ENCODE measurements around the gene CYB5R3.
"Not testable (repeated sequence)": the region's sequence is repeated elsewhere in the genome, so short reads cannot be mapped to it uniquely, and the experiment has no call there.

Gene CYB5R3

GRCh38 chr22:42596336-42596735 lies 52.9 kb downstream of the CYB5R3 start:
- DNase-seq, result no peak

- no peak for DNase-seq
Measured at GRCh38 chr22:42595434-42595833, 53.8 kb downstream of the CYB5R3 start.

- no peak for DNase-seq
Measured at GRCh38 chr22:42591987-42592386, 57.2 kb downstream of the CYB5R3 start.

- no peak for DNase-seq
Measured at GRCh38 chr22:42587588-42588175, 61.5 kb downstream of the CYB5R3 start.

- no peak for DNase-seq
Measured at GRCh38 chr22:42586381-42586780, 62.8 kb downstream of the CYB5R3 start.

GRCh38 chr22:42585096-42585495 lies 64.1 kb downstream of the CYB5R3 start:
- DNase-seq, result no peak

GRCh38 chr22:42584364-42584940 lies 64.7 kb downstream of the CYB5R3 start:
- DNase-seq, result no peak

GRCh38 chr22:42582987-42583386 lies 66.2 kb downstream of the CYB5R3 start:
- DNase-seq, result no peak

GRCh38 chr22:42581762-42582716 lies 67.2 kb downstream of the CYB5R3 start:
- peak; percentile 82 for DNase-seq

GRCh38 chr22:42581194-42581761 lies 67.9 kb downstream of the CYB5R3 start:
- not testable (repeated sequence) for DNase-seq

GRCh38 chr22:42580040-42580439 lies 69.2 kb downstream of the CYB5R3 start:
- not testable (repeated sequence) for DNase-seq

- DNase-seq, result no peak
Measured at GRCh38 chr22:42577623-42578240, 71.5 kb downstream of the CYB5R3 start.

GRCh38 chr22:42577141-42577540 lies 72.1 kb downstream of the CYB5R3 start:
- not testable (repeated sequence) for DNase-seq

- not testable (repeated sequence) for DNase-seq
Measured at GRCh38 chr22:42575996-42576574, 73.1 kb downstream of the CYB5R3 start.

GRCh38 chr22:42574468-42574867 lies 74.7 kb downstream of the CYB5R3 start:
- not testable (repeated sequence) for DNase-seq

- DNase-seq, result not testable (repeated sequence)
Measured at GRCh38 chr22:42574046-42574445, 75.1 kb downstream of the CYB5R3 start.

- DNase-seq, result not testable (repeated sequence)
Measured at GRCh38 chr22:42571068-42571467, 78.1 kb downstream of the CYB5R3 start.

GRCh38 chr22:42570580-42570979 lies 78.6 kb downstream of the CYB5R3 start:
- not testable (repeated sequence) for DNase-seq

- not testable (repeated sequence) for DNase-seq
Measured at GRCh38 chr22:42567950-42568349, 81.2 kb downstream of the CYB5R3 start.
